GM12878 (cell line): ENCODE data around the gene MSRB1. TPM values are rescaled to one million over a fixed set of nuclear protein-coding genes. Genes with fewer than 3 reads are reported as not detected.

Experiments used
- CBX3 ChIP-seq: fragments of 200-600 bp; sonication (generic); IDR thresholded peaks from 2 replicates; pipeline ENCODE4 v1.6.1; 2016; ENCODE audit warnings: low read depth, borderline replicate concordance
- MEF2A ChIP-seq: IDR thresholded peaks from 2 replicates; pipeline ENCODE4 v1.6.1; 2011; ENCODE audit warnings: low read depth, mild to moderate bottlenecking, low read length, moderate library complexity; ENCODE audit not compliant: insufficient read depth
- MTA2 ChIP-seq: fragments of 450-650 bp; IDR thresholded peaks from 2 replicates; pipeline ENCODE4 v1.6.1; 2016; ENCODE audit warnings: low read depth, mild to moderate bottlenecking, moderate library complexity
- NBN ChIP-seq: fragments of 450-650 bp; IDR thresholded peaks from 2 replicates; pipeline ENCODE4 v1.6.1; 2016
- PML ChIP-seq: IDR thresholded peaks from 2 replicates; pipeline ENCODE4 v1.6.1; 2012; ENCODE audit warnings: low read length, inconsistent platforms
- SMARCA5 ChIP-seq: fragments of 450-650 bp; IDR thresholded peaks from 2 replicates; pipeline ENCODE4 v1.6.1; 2017; ENCODE audit warnings: mild to moderate bottlenecking
- SP1 ChIP-seq: IDR thresholded peaks from one replicate; pipeline ENCODE4 v1.6.1; 2011; ENCODE audit warnings: low read depth, low read length
- SUZ12 ChIP-seq: fragments of 200-600 bp; sonication (generic); IDR thresholded peaks from one replicate; pipeline ENCODE4 v1.6.1; 2018; ENCODE audit warnings: antibody characterized with exemption, mild to moderate bottlenecking; ENCODE audit not compliant: unreplicated experiment
- polyA plus RNA-seq, 11 experiments: library from polyadenylated mRNA; depleted of rRNA in 4 of 11; unstranded in 6 of 11; stranded (reverse) in 5 of 11; fragments of >200 nt; fragmentation: Nextera tagmentation in 4 of 11; fragmentation: Illumina TruSeq in 1 of 11; extraction: Ambion mirVana in 4 of 11; extraction: Trizol in 1 of 11; gene quantifications; 1 replicate in 1 of 11; 2 replicates in 10 of 11; pipeline versions ENCODE4 v1.2.1 to v1.2.3, GENCODE V29; 2011 to 2016; ENCODE audit warnings: inconsistent platforms in 2 of 11, missing spikeins in 2 of 11, low read depth in 1 of 11
- total RNA-seq, 4 experiments: library from RNA; depleted of rRNA in 3 of 4; stranded (reverse); fragments of >200 nt in 3 of 4; fragmentation: Illumina TruSeq in 1 of 4; extraction: Trizol in 1 of 4; gene quantifications; 2 replicates each; pipeline versions ENCODE4 v1.2.1 to v1.2.3, GENCODE V29; 2013 to 2021
- TF ChIP-seq, protein P1 (sequence below): IDR thresholded peaks from 2 replicates; pipeline ENCODE4 v1.6.1; 2012; ENCODE audit warnings: improper control_type of control experiment, low read depth, low read length; ENCODE audit not compliant: insufficient replicate concordance
- TF ChIP-seq, protein P2 (sequence below): fragments of 450-650 bp; IDR thresholded peaks from 2 replicates; pipeline ENCODE4 v1.6.1; 2018; ENCODE audit warnings: mild to moderate bottlenecking, low read depth, moderate library complexity; ENCODE audit not compliant: partially characterized antibody
- TF ChIP-seq, protein P3 (sequence below): IDR thresholded peaks from 2 replicates; pipeline ENCODE4 v1.6.1; 2012; ENCODE audit warnings: low read depth, low read length, improper control_type of control experiment
- TF ChIP-seq, protein P4 (sequence below): IDR thresholded peaks from 2 replicates; pipeline ENCODE4 v1.6.1; 2011; ENCODE audit warnings: borderline replicate concordance, low read depth, mild to moderate bottlenecking, moderate library complexity, low read length; ENCODE audit not compliant: insufficient read depth, poor library complexity, severe bottlenecking

The MSRB1 gene
- total and polyA plus RNA-seq, 10 of the 15 experiments (the other 5 are each of a cell fraction or from before 2014, with no cell fraction given): 5.1 to 48.6 (median 25.7) TPM

DNA sequence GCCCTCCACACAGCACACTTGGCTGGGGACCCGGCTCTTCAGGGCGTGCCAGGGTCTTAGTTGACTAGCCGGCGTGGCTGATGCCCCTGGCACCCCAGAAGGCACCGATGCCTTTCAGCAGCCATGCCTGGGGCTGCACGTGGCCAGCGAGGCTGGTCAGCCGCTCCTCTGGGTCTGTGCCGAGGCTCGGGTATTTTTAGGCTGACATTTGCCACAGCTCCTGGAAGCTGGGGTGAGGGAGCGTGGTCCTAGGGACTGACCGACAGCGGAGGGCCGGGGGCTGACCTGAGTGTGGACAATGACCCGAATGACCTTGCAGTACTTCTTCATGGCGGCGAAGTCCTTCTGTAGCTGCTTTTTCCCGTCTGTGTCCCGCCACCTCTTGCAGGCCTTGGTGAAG, 7.6 kb upstream of the MSRB1 start (continued):
- TF ChIP-seq, protein P1, sequence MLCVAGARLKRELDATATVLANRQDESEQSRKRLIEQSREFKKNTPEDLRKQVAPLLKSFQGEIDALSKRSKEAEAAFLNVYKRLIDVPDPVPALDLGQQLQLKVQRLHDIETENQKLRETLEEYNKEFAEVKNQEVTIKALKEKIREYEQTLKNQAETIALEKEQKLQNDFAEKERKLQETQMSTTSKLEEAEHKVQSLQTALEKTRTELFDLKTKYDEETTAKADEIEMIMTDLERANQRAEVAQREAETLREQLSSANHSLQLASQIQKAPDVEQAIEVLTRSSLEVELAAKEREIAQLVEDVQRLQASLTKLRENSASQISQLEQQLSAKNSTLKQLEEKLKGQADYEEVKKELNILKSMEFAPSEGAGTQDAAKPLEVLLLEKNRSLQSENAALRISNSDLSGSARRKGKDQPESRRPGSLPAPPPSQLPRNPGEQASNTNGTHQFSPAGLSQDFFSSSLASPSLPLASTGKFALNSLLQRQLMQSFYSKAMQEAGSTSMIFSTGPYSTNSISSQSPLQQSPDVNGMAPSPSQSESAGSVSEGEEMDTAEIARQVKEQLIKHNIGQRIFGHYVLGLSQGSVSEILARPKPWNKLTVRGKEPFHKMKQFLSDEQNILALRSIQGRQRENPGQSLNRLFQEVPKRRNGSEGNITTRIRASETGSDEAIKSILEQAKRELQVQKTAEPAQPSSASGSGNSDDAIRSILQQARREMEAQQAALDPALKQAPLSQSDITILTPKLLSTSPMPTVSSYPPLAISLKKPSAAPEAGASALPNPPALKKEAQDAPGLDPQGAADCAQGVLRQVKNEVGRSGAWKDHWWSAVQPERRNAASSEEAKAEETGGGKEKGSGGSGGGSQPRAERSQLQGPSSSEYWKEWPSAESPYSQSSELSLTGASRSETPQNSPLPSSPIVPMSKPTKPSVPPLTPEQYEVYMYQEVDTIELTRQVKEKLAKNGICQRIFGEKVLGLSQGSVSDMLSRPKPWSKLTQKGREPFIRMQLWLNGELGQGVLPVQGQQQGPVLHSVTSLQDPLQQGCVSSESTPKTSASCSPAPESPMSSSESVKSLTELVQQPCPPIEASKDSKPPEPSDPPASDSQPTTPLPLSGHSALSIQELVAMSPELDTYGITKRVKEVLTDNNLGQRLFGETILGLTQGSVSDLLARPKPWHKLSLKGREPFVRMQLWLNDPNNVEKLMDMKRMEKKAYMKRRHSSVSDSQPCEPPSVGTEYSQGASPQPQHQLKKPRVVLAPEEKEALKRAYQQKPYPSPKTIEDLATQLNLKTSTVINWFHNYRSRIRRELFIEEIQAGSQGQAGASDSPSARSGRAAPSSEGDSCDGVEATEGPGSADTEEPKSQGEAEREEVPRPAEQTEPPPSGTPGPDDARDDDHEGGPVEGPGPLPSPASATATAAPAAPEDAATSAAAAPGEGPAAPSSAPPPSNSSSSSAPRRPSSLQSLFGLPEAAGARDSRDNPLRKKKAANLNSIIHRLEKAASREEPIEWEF: no peak
- TF ChIP-seq, protein P2, sequence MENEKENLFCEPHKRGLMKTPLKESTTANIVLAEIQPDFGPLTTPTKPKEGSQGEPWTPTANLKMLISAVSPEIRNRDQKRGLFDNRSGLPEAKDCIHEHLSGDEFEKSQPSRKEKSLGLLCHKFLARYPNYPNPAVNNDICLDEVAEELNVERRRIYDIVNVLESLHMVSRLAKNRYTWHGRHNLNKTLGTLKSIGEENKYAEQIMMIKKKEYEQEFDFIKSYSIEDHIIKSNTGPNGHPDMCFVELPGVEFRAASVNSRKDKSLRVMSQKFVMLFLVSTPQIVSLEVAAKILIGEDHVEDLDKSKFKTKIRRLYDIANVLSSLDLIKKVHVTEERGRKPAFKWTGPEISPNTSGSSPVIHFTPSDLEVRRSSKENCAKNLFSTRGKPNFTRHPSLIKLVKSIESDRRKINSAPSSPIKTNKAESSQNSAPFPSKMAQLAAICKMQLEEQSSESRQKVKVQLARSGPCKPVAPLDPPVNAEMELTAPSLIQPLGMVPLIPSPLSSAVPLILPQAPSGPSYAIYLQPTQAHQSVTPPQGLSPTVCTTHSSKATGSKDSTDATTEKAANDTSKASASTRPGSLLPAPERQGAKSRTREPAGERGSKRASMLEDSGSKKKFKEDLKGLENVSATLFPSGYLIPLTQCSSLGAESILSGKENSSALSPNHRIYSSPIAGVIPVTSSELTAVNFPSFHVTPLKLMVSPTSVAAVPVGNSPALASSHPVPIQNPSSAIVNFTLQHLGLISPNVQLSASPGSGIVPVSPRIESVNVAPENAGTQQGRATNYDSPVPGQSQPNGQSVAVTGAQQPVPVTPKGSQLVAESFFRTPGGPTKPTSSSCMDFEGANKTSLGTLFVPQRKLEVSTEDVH: no peak
- TF ChIP-seq SP1 (no peak), SMARCA5 (no peak), MEF2A (no peak), CBX3 (no peak), PML (no peak), SUZ12 (no peak), NBN (no peak), MTA2 (no peak)
- TF ChIP-seq, protein P3, sequence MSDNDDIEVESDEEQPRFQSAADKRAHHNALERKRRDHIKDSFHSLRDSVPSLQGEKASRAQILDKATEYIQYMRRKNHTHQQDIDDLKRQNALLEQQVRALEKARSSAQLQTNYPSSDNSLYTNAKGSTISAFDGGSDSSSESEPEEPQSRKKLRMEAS: no peak
- TF ChIP-seq, protein P4, sequence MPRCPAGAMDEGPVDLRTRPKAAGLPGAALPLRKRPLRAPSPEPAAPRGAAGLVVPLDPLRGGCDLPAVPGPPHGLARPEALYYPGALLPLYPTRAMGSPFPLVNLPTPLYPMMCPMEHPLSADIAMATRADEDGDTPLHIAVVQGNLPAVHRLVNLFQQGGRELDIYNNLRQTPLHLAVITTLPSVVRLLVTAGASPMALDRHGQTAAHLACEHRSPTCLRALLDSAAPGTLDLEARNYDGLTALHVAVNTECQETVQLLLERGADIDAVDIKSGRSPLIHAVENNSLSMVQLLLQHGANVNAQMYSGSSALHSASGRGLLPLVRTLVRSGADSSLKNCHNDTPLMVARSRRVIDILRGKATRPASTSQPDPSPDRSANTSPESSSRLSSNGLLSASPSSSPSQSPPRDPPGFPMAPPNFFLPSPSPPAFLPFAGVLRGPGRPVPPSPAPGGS: no peak
